Uterus (tissue), 4 donors: Measurements from ENCODE around the gene ASCL5. TPM values are rescaled to one million over a fixed set of nuclear protein-coding genes. Genes with fewer than 3 reads are reported as not detected.
A peak's percentile ranks its signal among the peaks of the same experiment; 100 is the strongest.

Experiments
- DNase-seq, 2 donors: peaks; one replicate each; pipeline ENCODE4 v3.0.0-alpha.2; 2019 to 2020
- H3K27ac ChIP-seq, 2 donors: fragments of 200-600 bp; sonication (generic); 1 replicate in 1 of 2; 2 replicates in 1 of 2; pipeline ENCODE4 v1.5.1; 2016 to 2018
- H3K27me3 ChIP-seq, 2 donors: fragments of 200-600 bp; sonication (generic); one replicate each; pipeline ENCODE4 v1.5.1; 2018 to 2019; ENCODE audit warnings: control low read depth in 1 of 2
- H3K36me3 ChIP-seq, 2 donors: fragments of 200-600 bp; sonication (generic); one replicate each; pipeline ENCODE4 v1.5.1; 2019; ENCODE audit warnings: control low read depth in 1 of 2
- H3K4me1 ChIP-seq, 2 donors: fragments of 200-600 bp; sonication (generic); one replicate each; pipeline ENCODE4 v1.5.1; 2018 to 2019; ENCODE audit warnings: control low read depth in 1 of 2
- H3K4me3 ChIP-seq, 2 donors: fragments of 200-600 bp; sonication (generic); 1 replicate in 1 of 2; 2 replicates in 1 of 2; pipeline ENCODE4 v1.5.1; 2018 to 2019; ENCODE audit warnings: mild to moderate bottlenecking in 1 of 2
- H3K9me3 ChIP-seq, 2 donors: fragments of 200-600 bp; sonication (generic); one replicate each; pipeline ENCODE4 v1.5.1; 2019; ENCODE audit warnings: control low read depth in 1 of 2
- CTCF ChIP-seq, 4 experiments: fragments of 200-600 bp in 2 of 4; fragments of 450-650 bp in 2 of 4; sonication (generic) in 2 of 4; IDR thresholded peaks; one replicate each; pipeline ENCODE4 v1.5.1; 2016 to 2019; ENCODE audit warnings: antibody characterized with exemption in 4 of 4, mild to moderate bottlenecking in 2 of 4, moderate library complexity in 1 of 4
- POLR2A ChIP-seq, 2 donors: fragments of 450-650 bp; IDR thresholded peaks; one replicate each; pipeline ENCODE4 v1.6.1; 2016; ENCODE audit warnings: antibody characterized with exemption in 2 of 2, mild to moderate bottlenecking in 1 of 2, moderate library complexity in 1 of 2
- intact Hi-C: fragments of 100-400 bp; cut with DNase I; formaldehyde crosslinking; loops from one replicate; pipeline ENCODE4 v1.15.1; 2023; ENCODE audit warnings: low total_unique reads
- total RNA-seq, 4 donors: library from RNA; depleted of rRNA in 3 of 4; stranded (reverse); fragments of >200 nt in 3 of 4; gene quantifications; one replicate each; pipeline versions ENCODE4 v1.1.0 to v1.2.4, GENCODE V29; 2014 to 2023
- donor health status: DM: yes; HTN: yes; CAD: no.

ASCL5 gene
- total RNA-seq, 4 donors from 2014 or later = not detected

GRCh38 chr1:201128476-201128875 is 1.5 kb upstream of the ASCL5 start:
- intact Hi-C loops = no loop called here
- no peaks in the 10 kb centered on the region for H3K27me3 ChIP-seq
- no peak for DNase-seq

GRCh38 chr1:201127755-201128455 is 921 bp upstream of the ASCL5 start:
- intact Hi-C loops = no loop called here
- Histone ChIP-seq H3K4me1 (peaks cover 0 to 8% of the 10 kb centered on the region in 2 donors), H3K9me3 (no peaks in the 10 kb centered on the region), H3K27ac (no peak overlapping the region), H3K27me3 (no peaks in the 10 kb centered on the region), H3K4me3 (no peak overlapping the region), H3K36me3 (no peaks in the 10 kb centered on the region)
- DNase-seq = no peak
- TF ChIP-seq POLR2A (IDR thresholded peaks at IDR 0.05) (no peak), CTCF (IDR thresholded peaks at IDR 0.05) (no peak)

More at GRCh38 chr1:201128476-201128875, 1.5 kb upstream of the ASCL5 start:
- Histone ChIP-seq H3K9me3 (no peaks in the 10 kb centered on the region), H3K27ac (no peak overlapping the region), H3K4me3 (no peak overlapping the region), H3K36me3 (no peaks in the 10 kb centered on the region), H3K4me1 (peaks cover 0 to 8% of the 10 kb centered on the region in 2 donors)
- TF ChIP-seq CTCF (IDR thresholded peaks at IDR 0.05) (no peak), POLR2A (IDR thresholded peaks at IDR 0.05) (no peak)

- peaks cover 0 to 8% of the 10 kb centered on the region in 2 donors for H3K4me1 ChIP-seq
- no peak overlapping the region for H3K4me3 ChIP-seq
- no peaks in the 10 kb centered on the region for H3K27me3 ChIP-seq
- DNase-seq = no peak
- intact Hi-C loops = no loop called here
- H3K36me3 ChIP-seq = no peaks in the 10 kb centered on the region
- no peaks in the 10 kb centered on the region for H3K9me3 ChIP-seq
- peak overlapping the region; percentile 32 to 66 for H3K27ac ChIP-seq
- TF ChIP-seq POLR2A (IDR thresholded peaks at IDR 0.05) (no peak), CTCF (IDR thresholded peaks at IDR 0.05) (no peak)
These were observed 537 bp downstream of the ASCL5 start for GRCh38 chr1:201126463-201126831.

DNA sequence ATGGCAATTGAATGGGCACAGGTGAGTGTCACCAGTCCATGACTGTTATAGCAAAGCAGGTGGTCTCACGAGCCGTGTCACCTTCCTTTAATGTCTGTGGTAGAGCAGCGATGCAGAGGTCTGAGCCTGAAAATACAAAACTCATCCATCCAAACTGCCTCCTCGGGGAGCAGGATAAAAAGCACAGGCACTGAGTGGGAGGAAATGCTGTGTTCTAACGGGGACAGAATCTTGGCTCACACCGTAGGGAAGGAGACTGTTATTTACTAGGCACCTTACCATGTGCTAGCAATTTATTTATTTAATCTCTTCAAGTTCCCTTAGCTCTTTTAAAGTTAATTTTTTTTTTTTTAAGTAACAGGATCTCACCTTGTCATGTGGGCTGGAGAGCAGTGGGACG is 1.2 kb downstream of the ASCL5 start:
- peak; percentile 42 to 62 for DNase-seq
- intact Hi-C loops = no loop called here
- TF ChIP-seq CTCF (IDR thresholded peaks at IDR 0.05) (no peak), POLR2A (IDR thresholded peaks at IDR 0.05) (no peak)
- H3K27ac ChIP-seq = peak overlapping the region; percentile 32 to 66
- no peak overlapping the region for H3K4me3 ChIP-seq
- H3K4me1 ChIP-seq = peaks cover 0 to 8% of the 10 kb centered on the region in 2 donors
- H3K9me3 ChIP-seq = no peaks in the 10 kb centered on the region
- no peaks in the 10 kb centered on the region for H3K36me3 ChIP-seq
- no peaks in the 10 kb centered on the region for H3K27me3 ChIP-seq

DNA sequence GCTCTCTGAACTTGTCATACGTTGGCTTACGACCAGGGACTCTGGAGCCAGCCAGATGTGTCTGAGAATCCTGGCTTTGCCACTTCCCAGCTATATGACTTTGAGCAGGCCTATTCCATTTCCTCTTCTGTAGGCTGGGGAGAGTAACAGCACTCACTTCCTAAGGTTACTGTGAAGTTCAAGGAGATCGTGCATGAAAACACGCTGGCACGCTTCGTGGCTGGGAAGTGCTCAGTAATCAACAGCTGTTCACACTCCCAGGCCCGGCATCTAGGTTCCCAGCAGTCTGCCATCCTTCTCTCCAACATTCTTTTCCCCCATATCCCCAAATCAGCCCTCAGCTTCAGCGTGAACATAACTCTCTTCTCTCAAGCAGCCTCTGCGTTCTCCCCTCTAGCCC is 2.0 kb downstream of the ASCL5 start:
- no peaks in the 10 kb centered on the region for H3K36me3 ChIP-seq
- H3K27ac ChIP-seq = peak overlapping the region; percentile 18 to 66
- no peak for DNase-seq
- no peaks in the 10 kb centered on the region for H3K27me3 ChIP-seq
- peaks cover 0 to 8% of the 10 kb centered on the region in 2 donors for H3K4me1 ChIP-seq
- H3K9me3 ChIP-seq = no peaks in the 10 kb centered on the region
- H3K4me3 ChIP-seq = no peak overlapping the region
- TF ChIP-seq POLR2A (IDR thresholded peaks at IDR 0.05) (no peak), CTCF (IDR thresholded peaks at IDR 0.05) (no peak)
- intact Hi-C loops = no loop called here
